ENCODE measurements around the gene ZNF628.
"Not testable (repeated sequence)": the region's sequence is repeated elsewhere in the genome, so short reads cannot be mapped to it uniquely, and the experiment has no call there.

The ZNF628 gene

DNA sequence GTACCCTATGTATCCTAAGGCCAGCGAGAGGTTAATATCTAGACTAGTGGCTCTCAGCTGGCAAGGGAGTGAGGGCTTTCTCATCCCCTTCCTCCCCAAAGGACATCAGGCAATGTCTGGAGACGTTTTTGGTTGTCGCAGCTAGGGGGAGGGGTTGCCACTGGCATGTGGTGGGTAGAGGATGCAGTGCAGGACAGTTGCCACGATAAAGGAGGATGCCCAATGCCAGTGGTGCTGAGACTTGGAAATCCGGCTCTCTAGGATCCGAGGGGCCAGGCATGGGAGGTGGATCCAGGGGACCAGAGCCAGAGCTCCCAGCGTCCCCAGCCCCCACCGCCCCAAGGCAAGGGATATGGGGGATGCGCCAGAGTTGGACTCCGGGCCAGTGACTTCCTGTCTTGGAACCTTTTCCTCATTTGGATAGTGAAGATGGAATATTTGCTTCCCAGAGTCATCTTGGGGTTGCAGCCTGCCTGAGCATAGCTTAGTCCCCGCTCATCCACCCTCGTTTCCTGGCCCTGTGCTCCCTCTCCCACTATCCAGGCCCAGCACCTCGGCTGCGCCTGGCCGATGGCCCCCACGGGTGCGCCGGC is 16.7 kb downstream of the ZNF628 start:
- Histone ChIP-seq H3K9me3 (ENCODE audit: control insufficient read depth, low read length) (no peaks in the 10 kb centered on the region), H3K27ac (ENCODE audit: low read depth, low read length, severe bottlenecking) (no peak overlapping the region), H3K4me1 (ENCODE audit: control insufficient read depth, insufficient read depth, low read length, poor library complexity, severe bottlenecking) (peaks cover 12% of the 10 kb centered on the region), H3K4me3 (ENCODE audit: extremely low read depth, insufficient read depth, low read length, poor library complexity, severe bottlenecking) (no peak overlapping the region), H3K36me3 (ENCODE audit: control insufficient read depth, insufficient read depth, low read length) (no peaks in the 10 kb centered on the region)
- 89 to 90% methylated on average over 17 of the region's 18 CpGs for WGBS, 2 experiments (ENCODE audit: insufficient coverage in 2 of 2)

GRCh38 chr19:55493645-55494171 is 17.3 kb downstream of the ZNF628 start:
- no peak overlapping the region for H3K4me3 ChIP-seq (ENCODE audit: extremely low read depth, insufficient read depth, low read length, poor library complexity, severe bottlenecking)
- no peaks in the 10 kb centered on the region for H3K9me3 ChIP-seq (ENCODE audit: control insufficient read depth, low read length)
- WGBS, 2 experiments (ENCODE audit: insufficient coverage in 2 of 2) = 86 to 90% methylated on average over 16 to 27 of the region's 38 CpGs
- peaks cover 7% of the 10 kb centered on the region for H3K4me1 ChIP-seq (ENCODE audit: control insufficient read depth, insufficient read depth, low read length, poor library complexity, severe bottlenecking)
- no peak overlapping the region for H3K27ac ChIP-seq (ENCODE audit: low read depth, low read length, severe bottlenecking)
- no peaks in the 10 kb centered on the region for H3K36me3 ChIP-seq (ENCODE audit: control insufficient read depth, insufficient read depth, low read length)

DNA sequence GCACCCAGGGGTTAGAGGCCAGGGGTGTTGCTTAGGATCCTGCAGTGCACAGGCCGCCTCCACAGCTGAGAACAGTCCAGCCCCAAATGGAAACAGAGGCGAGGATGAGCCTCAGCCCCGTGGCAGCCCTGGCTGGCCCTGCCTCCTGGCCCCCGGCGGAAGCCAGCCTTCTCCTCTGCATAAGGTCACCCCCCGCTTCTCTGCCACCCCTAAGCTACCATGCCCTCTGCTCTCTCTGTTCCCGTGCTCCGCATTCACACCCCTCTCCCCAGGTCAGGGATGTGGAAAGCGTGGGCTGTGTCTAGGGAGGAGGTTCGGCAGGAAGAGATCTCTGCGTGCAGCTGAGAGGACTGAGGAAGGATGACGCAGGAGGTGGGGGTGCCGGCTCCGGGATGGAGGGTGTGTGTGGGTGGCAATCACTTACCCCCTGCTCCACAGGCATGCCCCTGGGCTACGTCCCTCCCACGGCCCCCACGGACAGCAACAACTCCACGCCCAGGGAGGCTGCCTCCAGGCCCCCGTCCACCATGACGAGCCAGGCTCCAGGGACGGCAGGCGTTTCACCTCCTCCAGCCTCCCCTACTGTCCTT is 17.9 kb downstream of the ZNF628 start:
- Histone ChIP-seq H3K36me3 (ENCODE audit: control insufficient read depth, insufficient read depth, low read length) (no peaks in the 10 kb centered on the region), H3K27ac (ENCODE audit: low read depth, low read length, severe bottlenecking) (no peak overlapping the region), H3K4me3 (ENCODE audit: extremely low read depth, insufficient read depth, low read length, poor library complexity, severe bottlenecking) (no peak overlapping the region), H3K4me1 (ENCODE audit: control insufficient read depth, insufficient read depth, low read length, poor library complexity, severe bottlenecking) (peaks cover 3% of the 10 kb centered on the region), H3K9me3 (ENCODE audit: control insufficient read depth, low read length) (no peaks in the 10 kb centered on the region)
- whole genome bisulfite sequencing, 2 experiments (ENCODE audit: insufficient coverage in 2 of 2) = 80 to 85% methylated on average over 9 to 14 of the region's 22 CpGs

DNA sequence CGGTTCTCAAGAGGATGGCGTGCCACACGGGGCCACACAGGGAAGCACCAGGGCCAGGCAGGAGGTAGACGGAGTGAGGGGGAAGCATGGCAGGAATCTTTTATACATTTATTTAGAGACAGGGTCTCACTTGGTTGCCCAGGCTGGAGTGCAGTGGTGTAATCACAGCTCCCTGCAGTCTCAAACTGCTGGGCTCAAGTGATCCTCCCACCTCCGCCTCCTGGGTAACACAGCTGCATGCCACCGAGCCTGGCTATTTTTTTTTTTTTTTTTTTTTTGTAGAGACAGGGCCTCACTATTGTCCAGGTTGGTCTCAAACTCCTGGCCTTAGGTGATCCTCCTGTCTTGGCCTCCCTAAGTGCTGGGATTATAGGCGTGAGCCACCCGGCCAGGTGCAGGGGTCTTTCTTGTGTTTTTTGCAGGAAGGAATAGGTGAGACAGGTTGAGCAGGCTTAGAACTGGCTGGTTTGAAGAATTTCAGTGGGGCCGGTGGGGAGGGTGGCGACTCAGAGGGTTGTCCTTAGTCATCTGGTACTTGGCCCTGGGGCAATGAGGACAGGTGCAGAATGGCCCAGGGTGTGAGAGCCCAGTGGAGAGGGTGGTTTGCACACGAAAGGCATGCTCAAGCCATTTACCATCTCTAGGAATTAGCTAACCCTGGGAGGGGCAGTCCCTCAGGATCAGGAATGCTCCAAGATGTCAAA is 19.4 kb downstream of the ZNF628 start:
- Histone ChIP-seq H3K27ac (ENCODE audit: low read depth, low read length, severe bottlenecking) (no peak overlapping the region), H3K4me3 (ENCODE audit: extremely low read depth, insufficient read depth, low read length, poor library complexity, severe bottlenecking) (no peak overlapping the region), H3K4me1 (ENCODE audit: control insufficient read depth, insufficient read depth, low read length, poor library complexity, severe bottlenecking) (no peaks in the 10 kb centered on the region), H3K36me3 (ENCODE audit: control insufficient read depth, insufficient read depth, low read length) (peaks cover 5% of the 10 kb centered on the region), H3K9me3 (ENCODE audit: control insufficient read depth, low read length) (no peaks in the 10 kb centered on the region)
- WGBS, 2 experiments (ENCODE audit: insufficient coverage in 2 of 2) = 77 to 81% methylated on average over 8 to 9 of the region's 11 CpGs

GRCh38 chr19:55496820-55497219 is 20.4 kb downstream of the ZNF628 start:
- WGBS, 2 experiments (ENCODE audit: insufficient coverage in 2 of 2) = 79 to 85% methylated on average over 8 of the region's 10 CpGs
- H3K4me3 ChIP-seq (ENCODE audit: extremely low read depth, insufficient read depth, low read length, poor library complexity, severe bottlenecking); H3K4me1 ChIP-seq (ENCODE audit: control insufficient read depth, insufficient read depth, low read length, poor library complexity, severe bottlenecking); H3K9me3 ChIP-seq (ENCODE audit: control insufficient read depth, low read length); H3K36me3 ChIP-seq (ENCODE audit: control insufficient read depth, insufficient read depth, low read length); H3K27ac ChIP-seq (ENCODE audit: low read depth, low read length, severe bottlenecking): not testable (repeated sequence)

DNA sequence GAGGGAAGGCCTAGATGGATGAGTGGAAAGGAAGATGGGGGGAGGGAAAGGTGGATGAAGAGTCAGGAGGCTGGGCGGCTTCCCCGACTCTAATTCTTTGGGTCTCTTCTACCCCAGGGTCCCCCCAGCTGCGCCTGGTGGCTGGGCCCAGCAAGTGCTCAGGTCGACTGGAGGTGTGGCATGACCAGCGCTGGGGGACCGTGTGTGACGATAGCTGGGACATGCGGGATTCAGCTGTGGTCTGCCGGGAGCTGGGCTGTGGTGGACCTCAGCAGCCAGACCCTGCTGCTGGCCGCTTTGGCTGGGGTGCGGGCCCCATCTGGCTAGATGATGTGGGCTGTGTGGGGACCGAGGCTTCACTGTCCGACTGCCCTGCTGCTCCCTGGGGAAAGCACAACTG is 21.3 kb downstream of the ZNF628 start:
- H3K4me1 ChIP-seq (ENCODE audit: control insufficient read depth, insufficient read depth, low read length, poor library complexity, severe bottlenecking) = no peaks in the 10 kb centered on the region
- H3K36me3 ChIP-seq (ENCODE audit: control insufficient read depth, insufficient read depth, low read length) = peaks cover 5% of the 10 kb centered on the region
- no peaks in the 10 kb centered on the region for H3K9me3 ChIP-seq (ENCODE audit: control insufficient read depth, low read length)
- 90 to 93% methylated on average over 11 to 12 of the region's 13 CpGs for WGBS, 2 experiments (ENCODE audit: insufficient coverage in 2 of 2)
- H3K4me3 ChIP-seq (ENCODE audit: extremely low read depth, insufficient read depth, low read length, poor library complexity, severe bottlenecking) = no peak overlapping the region
- no peak overlapping the region for H3K27ac ChIP-seq (ENCODE audit: low read depth, low read length, severe bottlenecking)

DNA sequence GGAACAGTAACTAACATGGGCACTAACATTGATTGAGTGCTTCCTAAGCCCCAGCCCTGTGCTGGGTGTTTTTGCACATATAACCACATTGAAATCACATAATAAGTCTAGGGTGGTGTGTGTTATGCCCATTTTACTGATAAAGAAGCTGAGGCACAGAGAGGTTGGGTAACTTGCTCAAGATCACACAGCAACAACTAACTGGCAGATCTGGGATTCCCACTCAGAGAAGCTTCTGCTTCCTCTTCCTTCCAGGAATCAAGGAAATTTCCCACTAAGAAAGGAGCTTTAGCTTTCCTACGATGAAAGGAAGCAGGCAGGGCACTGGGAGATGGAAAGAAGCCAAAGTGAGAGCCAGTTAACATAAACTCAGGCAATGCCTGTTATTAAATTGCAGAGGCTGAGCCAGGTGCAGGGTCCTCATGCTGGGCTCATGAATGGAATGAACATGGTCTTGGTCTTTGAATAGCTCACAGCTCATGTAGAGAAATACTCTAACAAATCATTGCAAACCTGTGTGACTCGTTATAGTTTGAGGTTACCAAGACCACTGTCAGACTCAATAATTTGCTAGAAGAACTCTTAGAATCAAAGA is 21.9 kb downstream of the ZNF628 start:
- no peaks in the 10 kb centered on the region for H3K9me3 ChIP-seq (ENCODE audit: control insufficient read depth, low read length)
- H3K27ac ChIP-seq (ENCODE audit: low read depth, low read length, severe bottlenecking) = no peak overlapping the region
- no peak overlapping the region for H3K4me3 ChIP-seq (ENCODE audit: extremely low read depth, insufficient read depth, low read length, poor library complexity, severe bottlenecking)
- H3K36me3 ChIP-seq (ENCODE audit: control insufficient read depth, insufficient read depth, low read length) = peaks cover 5% of the 10 kb centered on the region
- H3K4me1 ChIP-seq (ENCODE audit: control insufficient read depth, insufficient read depth, low read length, poor library complexity, severe bottlenecking) = no peaks in the 10 kb centered on the region
- 78 to 88% methylated on average over 1 to 2 of the region's 2 CpGs for WGBS, 2 experiments (ENCODE audit: insufficient coverage in 2 of 2)

DNA sequence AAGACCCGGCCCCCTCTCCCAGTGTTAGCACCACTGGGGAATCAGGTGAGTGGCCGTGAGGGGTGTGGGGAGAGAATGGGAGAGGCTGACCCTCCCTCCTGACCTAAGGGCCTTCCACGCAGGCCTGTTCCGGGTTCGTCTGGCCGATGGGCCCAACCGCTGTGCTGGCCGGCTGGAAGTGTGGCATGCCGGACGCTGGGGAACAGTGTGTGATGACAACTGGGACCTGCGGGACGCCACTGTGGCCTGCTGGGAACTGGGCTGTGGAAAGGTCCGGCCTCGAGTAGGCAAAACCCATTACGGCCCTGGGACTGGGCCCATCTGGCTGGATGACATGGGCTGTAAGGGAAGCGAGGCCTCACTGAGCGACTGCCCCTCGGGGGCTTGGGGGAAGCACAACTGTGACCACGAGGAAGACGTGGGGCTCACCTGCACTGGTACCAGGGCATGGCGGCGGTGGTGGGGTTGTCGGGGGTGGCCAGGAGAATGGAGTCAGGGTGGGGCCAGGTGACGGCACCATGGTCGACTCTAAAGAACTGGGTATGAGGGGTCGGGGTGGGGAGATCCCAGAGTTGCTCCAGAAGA is 24.0 kb downstream of the ZNF628 start:
- Histone ChIP-seq H3K36me3 (ENCODE audit: control insufficient read depth, insufficient read depth, low read length) (peaks cover 5% of the 10 kb centered on the region), H3K27ac (ENCODE audit: low read depth, low read length, severe bottlenecking) (no peak overlapping the region), H3K4me3 (ENCODE audit: extremely low read depth, insufficient read depth, low read length, poor library complexity, severe bottlenecking) (no peak overlapping the region), H3K9me3 (ENCODE audit: control insufficient read depth, low read length) (no peaks in the 10 kb centered on the region), H3K4me1 (ENCODE audit: control insufficient read depth, insufficient read depth, low read length, poor library complexity, severe bottlenecking) (no peaks in the 10 kb centered on the region)
- WGBS, 2 experiments (ENCODE audit: insufficient coverage in 2 of 2) = 92 to 96% methylated on average over 19 to 25 of the region's 26 CpGs

DNA sequence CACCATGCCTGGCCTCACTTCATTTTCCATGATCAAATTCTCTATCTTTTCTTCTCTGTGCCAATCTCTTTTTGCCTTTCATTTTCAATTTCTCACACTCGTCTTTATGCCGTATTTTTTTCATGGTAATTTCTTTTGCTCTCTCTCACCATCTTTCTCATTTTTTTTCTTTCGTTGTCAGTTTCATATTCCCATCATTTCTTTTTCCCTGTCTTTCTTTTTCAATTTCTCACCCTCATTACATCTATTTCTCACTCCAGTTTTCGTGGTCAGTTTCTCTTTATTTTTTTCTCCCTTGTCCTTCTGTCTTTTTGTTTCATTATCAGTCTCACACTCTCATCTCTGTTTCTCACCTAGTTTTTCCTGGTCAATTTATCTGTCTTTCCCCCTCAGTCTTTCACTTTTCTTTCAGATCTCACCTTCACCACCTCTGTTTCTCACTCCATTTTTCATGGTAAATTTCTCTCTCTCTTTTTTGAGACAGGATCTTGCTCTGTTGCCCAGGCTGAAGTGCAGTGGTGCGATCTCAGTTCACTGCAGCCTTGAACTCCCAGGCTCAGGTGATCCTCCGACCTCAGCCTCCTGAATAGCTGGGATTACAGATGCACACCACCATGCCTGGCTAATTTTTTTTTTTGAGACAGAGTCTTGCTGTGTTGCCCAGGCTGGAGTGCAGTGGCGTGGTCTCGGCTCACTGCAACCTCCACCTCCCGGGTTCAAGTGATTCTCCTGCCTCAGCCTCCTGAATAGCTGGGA is 26.0 kb downstream of the ZNF628 start:
- no peak overlapping the region for H3K4me3 ChIP-seq (ENCODE audit: extremely low read depth, insufficient read depth, low read length, poor library complexity, severe bottlenecking)
- no peak overlapping the region for H3K27ac ChIP-seq (ENCODE audit: low read depth, low read length, severe bottlenecking)
- peaks cover 5% of the 10 kb centered on the region for H3K36me3 ChIP-seq (ENCODE audit: control insufficient read depth, insufficient read depth, low read length)
- H3K9me3 ChIP-seq (ENCODE audit: control insufficient read depth, low read length) = no peaks in the 10 kb centered on the region
- H3K4me1 ChIP-seq (ENCODE audit: control insufficient read depth, insufficient read depth, low read length, poor library complexity, severe bottlenecking) = no peaks in the 10 kb centered on the region
- WGBS, 2 experiments (ENCODE audit: insufficient coverage in 2 of 2) = 92 to 93% methylated on average over 5 to 6 of the region's 9 CpGs

DNA sequence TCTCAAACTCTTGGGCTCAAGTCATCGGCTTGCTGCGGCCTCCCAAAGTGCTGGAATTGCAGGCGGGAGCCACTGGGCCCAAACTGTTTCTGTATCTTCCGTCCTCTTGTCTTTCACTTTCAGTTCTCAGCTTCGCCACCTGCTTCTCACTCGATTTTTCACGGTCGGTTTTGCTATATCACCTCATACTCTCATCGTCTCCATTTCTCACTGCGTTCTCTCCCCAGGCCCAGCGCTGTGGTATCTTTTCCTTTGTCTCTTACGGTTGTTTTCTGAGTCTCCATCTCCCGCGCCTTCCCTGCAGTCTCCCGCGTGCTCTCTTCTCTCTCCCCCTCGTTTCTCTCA is 26.7 kb downstream of the ZNF628 start:
- 95 to 96% methylated on average over 16 to 17 of the region's 17 CpGs for WGBS, 2 experiments (ENCODE audit: insufficient coverage in 2 of 2)
- Histone ChIP-seq H3K4me1 (ENCODE audit: control insufficient read depth, insufficient read depth, low read length, poor library complexity, severe bottlenecking) (no peaks in the 10 kb centered on the region), H3K27ac (ENCODE audit: low read depth, low read length, severe bottlenecking) (no peak overlapping the region), H3K4me3 (ENCODE audit: extremely low read depth, insufficient read depth, low read length, poor library complexity, severe bottlenecking) (no peak overlapping the region), H3K36me3 (ENCODE audit: control insufficient read depth, insufficient read depth, low read length) (peaks cover 5% of the 10 kb centered on the region), H3K9me3 (ENCODE audit: control insufficient read depth, low read length) (no peaks in the 10 kb centered on the region)
